Measurements from ENCODE around the gene FAM135A. TPM values are rescaled to one million over a fixed set of nuclear protein-coding genes. Genes with fewer than 3 reads are reported as not detected.

The FAM135A gene
- total and polyA plus RNA-seq, 2 donors from 2014 or later = 8.5 to 48.4 TPM

GRCh38 chr6:70389261-70389660 lies 24.0 kb upstream of the FAM135A start:
- intact Hi-C loops (cut with DNase I) = no loop called here
- Histone ChIP-seq H3K9me3 (ENCODE audit: control insufficient read depth in 2 of 3, insufficient read depth in 1 of 3, low read length in 3 of 3) (no peaks in the 10 kb centered on the region), H3K4me1 (ENCODE audit: control insufficient read depth in 2 of 3, insufficient read depth in 2 of 3, low read depth in 1 of 3, low read length in 3 of 3) (no peaks in the 10 kb centered on the region), H3K27ac (ENCODE audit: low read depth in 2 of 2, low read length in 2 of 2) (no peak overlapping the region), H3K4me3 (ENCODE audit: low read length in 3 of 3) (no peak overlapping the region), H3K27me3 (ENCODE audit: control insufficient read depth, insufficient read depth, low read length) (no peaks in the 10 kb centered on the region), H3K36me3 (ENCODE audit: control insufficient read depth in 2 of 3, insufficient read depth in 3 of 3, low read length in 3 of 3) (no peaks in the 10 kb centered on the region), H3K9ac (ENCODE audit: low read length in 3 of 3) (no peak overlapping the region)
- DNase-seq = no peak
- no peak for TF ChIP-seq CTCF (IDR thresholded peaks at IDR 0.05; ENCODE audit: borderline replicate concordance, extremely low read depth, insufficient read depth)
- no peak for FAIRE-seq

- H3K27me3 ChIP-seq (ENCODE audit: control insufficient read depth, insufficient read depth, low read length) = no peaks in the 10 kb centered on the region
- intact Hi-C loops (cut with DNase I) = no loop called here
- H3K27ac ChIP-seq (ENCODE audit: low read depth in 2 of 2, low read length in 2 of 2) = no peak overlapping the region
- no peaks in the 10 kb centered on the region for H3K36me3 ChIP-seq (ENCODE audit: control insufficient read depth in 2 of 3, insufficient read depth in 3 of 3, low read length in 3 of 3)
- no peak overlapping the region for H3K4me3 ChIP-seq (ENCODE audit: low read length in 3 of 3)
- FAIRE-seq (no peak), DNase-seq (no peak)
- no peaks in the 10 kb centered on the region for H3K4me1 ChIP-seq (ENCODE audit: control insufficient read depth in 2 of 3, insufficient read depth in 2 of 3, low read depth in 1 of 3, low read length in 3 of 3)
- no peak overlapping the region for H3K9ac ChIP-seq (ENCODE audit: low read length in 3 of 3)
- no peaks in the 10 kb centered on the region for H3K9me3 ChIP-seq (ENCODE audit: control insufficient read depth in 2 of 3, insufficient read depth in 1 of 3, low read length in 3 of 3)
- no peak for TF ChIP-seq CTCF (IDR thresholded peaks at IDR 0.05; ENCODE audit: borderline replicate concordance, extremely low read depth, insufficient read depth)
Measured at GRCh38 chr6:70390067-70390466, 23.2 kb upstream of the FAM135A start.

GRCh38 chr6:70391492-70391891 lies 21.8 kb upstream of the FAM135A start:
- Histone ChIP-seq H3K27me3 (ENCODE audit: control insufficient read depth, insufficient read depth, low read length) (no peaks in the 10 kb centered on the region), H3K4me3 (ENCODE audit: low read length in 3 of 3) (no peak overlapping the region), H3K4me1 (ENCODE audit: control insufficient read depth in 2 of 3, insufficient read depth in 2 of 3, low read depth in 1 of 3, low read length in 3 of 3) (no peaks in the 10 kb centered on the region), H3K9me3 (ENCODE audit: control insufficient read depth in 2 of 3, insufficient read depth in 1 of 3, low read length in 3 of 3) (no peaks in the 10 kb centered on the region), H3K27ac (ENCODE audit: low read depth in 2 of 2, low read length in 2 of 2) (no peak overlapping the region), H3K36me3 (ENCODE audit: control insufficient read depth in 2 of 3, insufficient read depth in 3 of 3, low read length in 3 of 3) (no peaks in the 10 kb centered on the region), H3K9ac (ENCODE audit: low read length in 3 of 3) (no peak overlapping the region)
- no peak for TF ChIP-seq CTCF (IDR thresholded peaks at IDR 0.05; ENCODE audit: borderline replicate concordance, extremely low read depth, insufficient read depth)
- DNase-seq = no peak
- no peak for FAIRE-seq
- intact Hi-C loops (cut with DNase I) = no loop called here
